Measurements from ENCODE around the gene PAPOLA.
"Not testable (repeated sequence)": the region's sequence is repeated elsewhere in the genome, so short reads cannot be mapped to it uniquely, and the experiment has no call there.

PAPOLA gene

GRCh38 chr14:96501740-96502620 lies at the start of gene PAPOLA:
Gene PAPOLA, plus strand, starts transcription at chr14:96502382. Its CDS starts 211 bp downstream, at chr14:96502593.
- no peak for FAIRE-seq

- FAIRE-seq, result no peak
Observed at GRCh38 chr14:96452684-96453083, 49.5 kb upstream of the PAPOLA start.

GRCh38 chr14:96455588-96455987 lies 46.6 kb upstream of the PAPOLA start:
- FAIRE-seq, result no peak

GRCh38 chr14:96459851-96460250 lies 42.3 kb upstream of the PAPOLA start:
- FAIRE-seq, result no peak

GRCh38 chr14:96461950-96462798 lies 40.0 kb upstream of the PAPOLA start:
- FAIRE-seq, result no peak

- no peak for FAIRE-seq
Observed at GRCh38 chr14:96464136-96464535, 38.0 kb upstream of the PAPOLA start.

GRCh38 chr14:96466918-96467317 lies 35.3 kb upstream of the PAPOLA start:
- FAIRE-seq, result no peak

GRCh38 chr14:96470331-96470730 lies 31.9 kb upstream of the PAPOLA start:
- no peak for FAIRE-seq

GRCh38 chr14:96470967-96471366 lies 31.2 kb upstream of the PAPOLA start:
- not testable (repeated sequence) for FAIRE-seq

- no peak for FAIRE-seq
Observed at GRCh38 chr14:96478119-96478518, 24.1 kb upstream of the PAPOLA start.

GRCh38 chr14:96479435-96480146 lies 22.6 kb upstream of the PAPOLA start:
- no peak for FAIRE-seq

GRCh38 chr14:96481731-96482314 lies 20.4 kb upstream of the PAPOLA start:
- no peak for FAIRE-seq

- FAIRE-seq, result no peak
Observed at GRCh38 chr14:96482986-96483385, 19.2 kb upstream of the PAPOLA start.

GRCh38 chr14:96484399-96484798 lies 17.8 kb upstream of the PAPOLA start:
- FAIRE-seq, result no peak

GRCh38 chr14:96486705-96487104 lies 15.5 kb upstream of the PAPOLA start:
- FAIRE-seq, result no peak

- no peak for FAIRE-seq
Observed at GRCh38 chr14:96489327-96489726, 12.9 kb upstream of the PAPOLA start.

- no peak for FAIRE-seq
Observed at GRCh38 chr14:96493178-96493577, 9.0 kb upstream of the PAPOLA start.

- no peak for FAIRE-seq
Observed at GRCh38 chr14:96494331-96494730, 7.9 kb upstream of the PAPOLA start.

GRCh38 chr14:96497087-96497486 lies 5.1 kb upstream of the PAPOLA start:
- FAIRE-seq, result no peak

GRCh38 chr14:96497586-96497985 lies 4.6 kb upstream of the PAPOLA start:
- no peak for FAIRE-seq

- no peak for FAIRE-seq
Observed at GRCh38 chr14:96501217-96501739, 904 bp upstream of the PAPOLA start.

GRCh38 chr14:96502621-96503305 lies 581 bp downstream of the PAPOLA start:
- no peak for FAIRE-seq

All from islet of Langerhans (tissue), 1 donor.